ENCODE measurements around the gene TTC24.
"Not testable (repeated sequence)": the region's sequence is repeated elsewhere in the genome, so short reads cannot be mapped to it uniquely, and the experiment has no call there.

TTC24 gene

GRCh38 chr1:156552518-156552917, 27.0 kb upstream of the TTC24 start:
- no peak for TF ChIP-seq CTCF (IDR thresholded peaks at IDR 0.05; ENCODE audit: low read depth, low read length)
- DNase-seq (ENCODE audit: low read depth in 2 of 2): no peak
- no peak overlapping the region for H3K4me3 ChIP-seq (replicated peaks in 1 of 2; ENCODE audit: low read depth in 2 of 2, low read length in 2 of 2)

- DNase-seq (ENCODE audit: low read depth in 2 of 2): peak in 1 of 2 donors; percentile 13
- H3K4me3 ChIP-seq (replicated peaks in 1 of 2; ENCODE audit: low read depth in 2 of 2, low read length in 2 of 2): not testable (repeated sequence)
Observed at GRCh38 chr1:156552937-156553336, 26.6 kb upstream of the TTC24 start.

GRCh38 chr1:156553860-156554485, 25.6 kb upstream of the TTC24 start:
- no peak for DNase-seq (ENCODE audit: low read depth in 2 of 2)
- no peak for TF ChIP-seq CTCF (IDR thresholded peaks at IDR 0.05; ENCODE audit: low read depth, low read length)
- no peak overlapping the region for H3K4me3 ChIP-seq (replicated peaks in 1 of 2; ENCODE audit: low read depth in 2 of 2, low read length in 2 of 2)

- H3K4me3 ChIP-seq (replicated peaks in 1 of 2; ENCODE audit: low read depth in 2 of 2, low read length in 2 of 2): no peak overlapping the region
- no peak for DNase-seq (ENCODE audit: low read depth in 2 of 2)
- no peak for TF ChIP-seq CTCF (IDR thresholded peaks at IDR 0.05; ENCODE audit: low read depth, low read length)
Observed at GRCh38 chr1:156554971-156555370, 24.6 kb upstream of the TTC24 start.

- no peak for TF ChIP-seq CTCF (IDR thresholded peaks at IDR 0.05; ENCODE audit: low read depth, low read length)
- H3K4me3 ChIP-seq (replicated peaks in 1 of 2; ENCODE audit: low read depth in 2 of 2, low read length in 2 of 2): no peak overlapping the region
- no peak for DNase-seq (ENCODE audit: low read depth in 2 of 2)
Observed at GRCh38 chr1:156555715-156556114, 23.8 kb upstream of the TTC24 start.

- H3K4me3 ChIP-seq (replicated peaks in 1 of 2; ENCODE audit: low read depth in 2 of 2, low read length in 2 of 2): no peak overlapping the region
- DNase-seq (ENCODE audit: low read depth in 2 of 2): no peak
- no peak for TF ChIP-seq CTCF (IDR thresholded peaks at IDR 0.05; ENCODE audit: low read depth, low read length)
Observed at GRCh38 chr1:156556354-156556753, 23.2 kb upstream of the TTC24 start.

- H3K4me3 ChIP-seq (replicated peaks in 1 of 2; ENCODE audit: low read depth in 2 of 2, low read length in 2 of 2): no peak overlapping the region
Observed at GRCh38 chr1:156559086-156559796, 20.3 kb upstream of the TTC24 start.

More at GRCh38 chr1:156559086-156559796, 20.3 kb upstream of the TTC24 start:
- no peak for TF ChIP-seq CTCF (IDR thresholded peaks at IDR 0.05; ENCODE audit: low read depth, low read length)
- no peak for DNase-seq (ENCODE audit: low read depth in 2 of 2)
